Measurements from ENCODE around the gene SUGCT.

The SUGCT gene

DNA sequence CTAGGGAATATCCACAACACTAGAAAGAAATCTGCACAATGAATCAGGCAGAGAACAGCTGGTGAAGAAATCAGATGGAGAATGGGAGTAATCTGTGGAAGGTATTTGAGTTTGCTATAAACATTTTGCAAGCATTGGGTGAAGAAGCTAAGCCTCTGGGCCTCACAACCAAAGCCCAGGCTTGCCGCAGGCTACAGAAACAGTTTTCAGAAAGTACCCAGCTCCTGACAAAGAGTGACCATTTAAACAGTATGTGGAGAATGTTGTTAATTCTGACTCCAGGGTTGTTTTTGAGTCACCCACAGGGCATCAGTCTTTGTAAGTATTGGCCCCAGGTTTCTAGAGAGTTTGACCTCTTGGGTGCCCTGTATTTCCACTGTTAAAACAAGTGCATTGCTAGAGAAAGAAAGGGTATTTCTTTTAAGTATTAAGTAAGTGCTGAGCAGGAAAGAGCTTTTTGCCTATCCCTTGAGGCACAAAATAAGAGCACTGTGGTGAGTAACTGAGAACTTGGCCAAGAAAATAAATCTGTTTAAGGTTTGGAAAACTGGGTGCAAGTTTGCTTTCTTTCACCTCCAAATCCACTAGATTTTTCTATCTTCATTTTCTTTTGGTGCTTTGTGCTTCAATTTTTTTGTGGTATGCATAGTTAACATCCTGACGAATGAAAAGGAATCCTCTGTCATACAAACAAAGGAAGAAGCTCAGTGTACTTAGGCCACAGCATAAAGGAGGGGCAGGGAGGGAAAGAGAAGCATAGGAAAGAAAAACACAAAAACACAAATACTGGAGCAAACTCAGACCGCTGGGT, 691.8 kb downstream of the SUGCT start:
- DNase-seq (ENCODE audit: low read depth): peak; percentile 67

DNA sequence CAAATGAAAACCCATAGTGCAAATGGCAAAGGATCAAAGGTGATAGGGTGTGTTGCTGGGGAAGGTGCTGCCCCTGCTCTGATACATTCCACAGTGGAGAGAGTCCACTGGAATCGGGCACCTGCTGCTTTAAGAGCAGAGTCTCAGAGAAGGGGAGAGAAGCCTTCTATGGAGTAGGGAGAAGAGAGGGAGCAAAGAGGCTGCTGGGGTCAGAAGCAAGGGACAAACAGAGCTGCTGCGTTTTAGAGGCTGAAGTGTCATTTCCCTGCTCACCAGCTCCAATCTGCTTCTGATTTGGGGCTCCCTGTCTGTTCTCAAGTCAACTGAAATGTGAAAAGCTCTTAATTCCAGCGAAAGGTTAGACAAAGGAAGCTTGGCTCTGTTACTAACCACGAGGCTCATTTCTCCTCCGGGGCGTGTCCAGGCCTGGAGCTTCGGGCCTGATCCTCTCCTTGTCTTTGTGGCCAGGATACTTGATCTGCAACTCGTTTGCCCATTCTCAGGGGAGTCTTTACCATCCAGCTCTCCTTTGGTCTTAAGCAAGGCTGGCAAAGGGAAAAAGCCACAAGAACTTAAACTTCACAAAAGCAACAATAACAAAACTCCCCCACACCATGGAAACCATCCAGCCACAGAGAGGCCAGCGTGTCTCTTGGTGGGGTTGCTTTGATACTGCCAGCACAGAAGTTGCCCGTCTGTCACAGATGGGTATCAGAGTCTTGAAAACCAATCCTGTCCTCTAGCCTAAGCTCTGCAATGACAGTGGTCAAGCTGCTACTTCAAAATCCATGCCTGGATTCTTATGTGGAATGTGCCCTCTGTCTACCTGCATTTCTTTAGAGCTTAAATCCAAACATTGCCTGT, 692.6 kb downstream of the SUGCT start:
- DNase-seq (ENCODE audit: low read depth): peak; percentile 42

DNA sequence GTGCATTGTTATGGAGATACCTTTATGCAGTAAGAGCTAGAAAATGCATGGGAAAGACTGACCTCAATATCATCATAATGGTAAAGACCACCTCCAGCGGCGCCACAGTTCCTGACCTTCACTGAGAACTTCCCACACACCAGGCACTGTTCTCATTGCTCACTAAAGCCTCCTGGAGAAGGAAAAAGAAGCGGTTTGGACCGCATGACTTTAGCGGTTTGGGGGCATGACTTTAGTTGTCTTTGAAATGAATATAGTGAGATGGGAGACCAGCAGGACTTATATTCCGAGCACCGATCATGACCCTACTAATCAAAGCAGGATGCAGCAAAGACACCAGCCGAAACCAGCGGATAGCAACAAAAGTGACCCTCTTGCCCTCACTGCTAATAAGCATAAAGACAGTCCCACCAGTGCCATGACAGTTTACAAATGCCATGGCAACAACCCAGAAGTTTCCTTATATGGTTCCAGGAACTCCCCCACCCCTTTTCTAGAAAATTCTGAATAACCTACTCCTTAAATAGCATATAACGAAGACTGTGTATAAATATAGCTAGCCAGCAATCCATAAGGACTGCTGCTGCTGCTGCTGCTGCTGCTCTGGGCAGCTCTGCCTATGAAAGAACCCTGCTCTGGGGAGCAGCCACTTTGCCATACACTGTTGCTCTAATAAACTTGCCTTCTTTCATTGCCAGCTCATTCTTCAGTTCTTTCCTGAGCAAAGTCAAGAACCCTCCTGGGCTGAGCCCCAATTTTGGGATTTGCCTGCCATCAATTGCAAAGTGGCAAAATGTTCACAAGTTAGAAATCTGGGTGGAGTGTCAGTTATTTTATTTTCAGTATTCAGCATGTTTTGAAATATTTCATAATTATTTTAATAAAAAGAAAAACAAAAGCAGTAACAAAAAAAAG, 694.1 kb downstream of the SUGCT start:
- no peak for DNase-seq (ENCODE audit: low read depth)

DNA sequence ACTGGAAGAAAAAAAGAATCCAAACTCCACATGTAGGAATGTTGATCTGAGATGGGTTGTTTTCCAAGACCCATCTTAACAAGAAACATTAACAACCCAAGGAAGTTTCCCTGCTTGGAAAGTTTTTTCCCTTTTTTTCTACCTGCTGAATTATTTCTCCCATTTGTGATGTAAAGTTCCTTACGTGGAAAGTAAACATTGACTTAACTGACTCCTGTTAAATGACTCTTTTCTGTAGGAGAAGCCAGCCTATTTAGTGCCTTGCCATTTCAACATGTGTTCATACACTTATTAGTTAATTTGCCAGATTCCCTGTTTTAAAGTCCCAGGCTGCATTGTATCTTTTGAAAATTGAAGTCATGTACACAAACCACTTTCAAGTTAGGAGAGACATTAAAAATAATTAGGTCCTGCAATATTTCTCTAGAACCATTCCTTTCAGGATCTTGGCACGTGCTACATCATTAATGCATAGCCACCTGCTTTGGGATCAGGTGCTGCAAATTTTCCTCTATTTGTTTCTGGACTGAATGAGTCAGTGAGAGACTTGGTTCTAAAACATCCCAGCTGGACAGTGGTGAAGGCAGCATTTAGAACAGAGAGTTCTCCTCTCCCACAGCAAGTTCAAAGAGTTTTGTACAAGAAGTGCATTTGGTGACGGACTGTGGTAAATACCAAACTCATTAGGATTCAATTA, 698.5 kb downstream of the SUGCT start:
- no peak for DNase-seq (ENCODE audit: low read depth)

DNA sequence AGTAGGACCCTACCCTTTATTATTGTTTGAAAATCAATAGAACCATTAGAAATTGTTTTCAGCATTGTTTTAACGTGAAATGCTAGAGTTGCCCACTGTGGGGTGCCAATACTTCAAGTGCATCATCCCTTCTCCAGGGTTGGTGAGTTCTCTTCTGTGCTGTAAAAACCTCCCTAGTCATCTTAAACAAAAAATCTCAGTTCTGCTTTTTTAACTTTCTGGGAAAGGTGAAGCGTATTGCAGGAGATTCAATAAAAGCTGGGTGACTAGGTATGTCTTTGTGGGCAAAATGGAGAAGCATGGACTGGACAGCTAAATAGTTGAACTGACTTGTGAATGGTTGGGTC, 699.1 kb downstream of the SUGCT start:
- DNase-seq (ENCODE audit: low read depth): peak; percentile 15

DNA sequence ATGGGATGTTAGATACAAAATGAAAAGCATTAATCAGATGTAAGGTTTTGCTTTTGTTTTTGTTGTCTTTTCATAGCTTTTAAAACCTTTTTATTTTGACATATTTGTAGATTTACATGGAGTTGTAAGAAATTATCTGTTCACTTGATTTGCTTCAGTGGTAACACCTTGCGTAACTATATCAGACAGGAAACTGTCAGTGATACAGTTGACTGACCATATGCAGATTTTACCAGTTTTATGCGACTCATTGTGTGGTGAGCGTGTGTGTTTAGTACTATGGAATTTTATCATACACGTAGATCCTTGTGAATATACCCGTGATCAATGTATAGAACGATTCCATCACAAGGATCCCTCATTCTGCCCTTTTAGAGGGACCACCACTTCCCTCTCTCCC, 701.4 kb downstream of the SUGCT start:
- DNase-seq (ENCODE audit: low read depth): peak; percentile 11

DNA sequence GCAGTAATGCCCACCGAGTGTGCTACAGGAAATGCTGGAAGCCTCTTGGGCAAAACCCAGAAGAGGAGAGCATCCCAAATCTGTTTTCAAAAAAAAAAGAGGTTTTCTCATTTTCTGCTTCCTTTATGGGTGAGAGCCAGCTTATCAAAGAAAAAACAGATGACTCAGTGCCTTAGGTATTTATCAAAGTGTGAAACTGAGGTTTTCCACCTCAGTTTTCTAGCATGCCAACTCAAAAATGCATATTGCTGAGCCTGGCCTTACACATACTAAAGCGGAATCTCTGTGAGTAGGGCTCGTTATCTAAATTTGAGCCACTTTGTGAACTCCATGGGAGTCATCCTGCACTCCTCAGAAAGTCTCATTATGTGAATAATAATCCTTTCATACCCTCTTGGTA, 705.1 kb downstream of the SUGCT start:
- peak; percentile 34 for DNase-seq (ENCODE audit: low read depth)

DNA sequence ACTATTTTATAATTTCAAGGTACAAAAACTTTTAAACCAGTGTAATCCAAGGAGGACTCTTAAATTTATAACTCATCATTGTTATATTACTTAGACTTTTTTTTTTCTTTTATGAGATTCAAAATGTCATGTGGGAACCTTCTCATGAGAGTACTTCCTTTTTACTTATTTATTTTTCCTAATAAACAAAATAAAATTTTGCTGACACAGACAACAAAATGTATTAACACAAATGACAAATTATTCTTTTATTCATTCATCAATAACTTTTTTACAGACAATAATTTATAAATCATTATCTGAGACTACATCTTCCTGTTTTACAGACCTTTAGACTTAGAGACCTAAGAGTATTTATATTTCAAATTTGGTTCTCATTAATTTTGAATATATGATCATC, 706.2 kb downstream of the SUGCT start:
- DNase-seq (ENCODE audit: low read depth): no peak

DNA sequence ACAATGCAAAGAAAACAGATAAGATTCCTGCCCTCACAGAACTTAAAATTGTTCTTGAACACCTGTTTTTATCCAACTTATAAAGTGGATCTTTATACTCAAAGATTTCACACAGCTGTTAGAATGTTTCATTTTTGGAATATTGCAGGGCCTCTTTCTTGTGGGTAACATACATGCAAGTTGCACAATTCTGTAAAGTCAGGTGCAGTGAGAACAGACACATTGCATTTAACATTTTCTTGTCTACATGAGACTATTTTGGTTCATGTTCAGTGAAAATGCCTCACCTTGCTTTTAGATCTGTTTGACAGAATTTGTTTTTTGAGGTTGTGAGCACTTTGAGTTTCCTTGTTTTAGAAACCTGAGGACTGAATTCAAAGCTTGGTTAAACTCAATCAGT, 707.8 kb downstream of the SUGCT start:
- no peak for DNase-seq (ENCODE audit: low read depth)

DNA sequence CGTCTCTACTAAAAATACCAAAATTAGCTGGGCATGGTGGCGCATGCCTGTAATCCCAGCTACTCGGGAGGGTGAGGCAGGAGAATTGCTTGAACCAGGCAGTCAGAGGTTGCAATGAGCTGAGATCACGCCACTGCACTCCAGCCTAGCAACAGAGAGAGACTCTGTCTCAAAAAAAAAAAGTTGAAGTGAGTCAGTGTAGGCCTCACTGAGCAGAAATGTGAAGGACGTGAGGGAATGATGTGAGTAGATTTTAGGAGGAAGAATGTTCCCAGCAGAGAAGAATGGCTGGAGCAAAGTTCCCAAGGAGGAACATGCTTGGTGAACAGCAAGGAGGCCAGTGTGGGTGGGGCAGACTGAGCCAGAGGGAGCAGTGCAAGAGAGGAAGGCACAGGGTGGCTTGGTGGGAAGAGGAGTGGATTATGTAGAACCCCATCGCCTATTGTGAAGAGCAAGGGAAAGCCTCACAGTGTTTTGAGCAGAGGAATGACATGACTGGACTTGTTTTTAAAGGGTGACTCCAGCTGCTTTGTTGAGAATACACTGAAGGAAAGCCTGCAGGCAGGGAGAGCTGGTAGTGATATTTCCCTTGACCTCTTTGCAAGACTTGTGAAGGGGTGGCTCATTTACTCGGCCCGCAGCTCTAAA, 708.7 kb downstream of the SUGCT start:
- DNase-seq (ENCODE audit: low read depth): no peak

DNA sequence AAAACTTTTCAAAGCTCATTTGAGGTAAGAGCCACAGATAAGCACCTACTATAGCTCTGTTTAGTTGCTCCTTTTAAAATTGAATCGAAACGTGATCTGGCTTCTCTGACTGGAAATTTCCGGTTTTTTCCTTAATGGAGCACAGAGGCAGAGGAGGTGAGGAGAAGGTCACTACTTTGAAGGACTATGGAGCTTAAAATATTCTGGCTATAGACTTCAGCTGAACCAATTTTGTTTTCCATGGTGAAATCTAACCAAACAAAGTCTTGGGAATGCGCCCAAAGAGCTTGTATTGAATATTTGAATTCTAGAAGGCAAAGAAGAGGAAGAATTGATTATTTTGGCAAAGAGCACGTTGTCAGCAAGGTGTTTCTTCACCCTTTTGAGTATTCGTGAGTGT, 711.1 kb downstream of the SUGCT start:
- no peak for DNase-seq (ENCODE audit: low read depth)

DNA sequence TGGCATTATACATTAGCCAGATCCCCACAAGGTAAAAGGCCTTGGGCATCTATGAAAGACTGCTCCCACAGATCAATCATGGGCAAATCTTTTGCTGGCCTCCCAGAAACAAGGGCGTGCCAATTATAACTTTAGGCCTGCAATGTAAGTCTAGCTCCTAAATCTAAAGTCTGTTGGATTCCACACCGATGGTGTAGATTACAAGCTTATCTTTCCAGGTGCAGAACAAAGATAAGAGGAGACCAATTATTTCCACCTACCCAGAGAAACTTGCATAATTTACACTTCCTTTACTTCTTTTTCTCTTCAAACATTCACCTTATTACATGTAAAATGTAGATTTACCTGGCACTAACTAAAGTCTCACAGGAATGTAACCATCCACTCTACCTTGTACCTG, 713.1 kb downstream of the SUGCT start:
- no peak for DNase-seq (ENCODE audit: low read depth)

DNA sequence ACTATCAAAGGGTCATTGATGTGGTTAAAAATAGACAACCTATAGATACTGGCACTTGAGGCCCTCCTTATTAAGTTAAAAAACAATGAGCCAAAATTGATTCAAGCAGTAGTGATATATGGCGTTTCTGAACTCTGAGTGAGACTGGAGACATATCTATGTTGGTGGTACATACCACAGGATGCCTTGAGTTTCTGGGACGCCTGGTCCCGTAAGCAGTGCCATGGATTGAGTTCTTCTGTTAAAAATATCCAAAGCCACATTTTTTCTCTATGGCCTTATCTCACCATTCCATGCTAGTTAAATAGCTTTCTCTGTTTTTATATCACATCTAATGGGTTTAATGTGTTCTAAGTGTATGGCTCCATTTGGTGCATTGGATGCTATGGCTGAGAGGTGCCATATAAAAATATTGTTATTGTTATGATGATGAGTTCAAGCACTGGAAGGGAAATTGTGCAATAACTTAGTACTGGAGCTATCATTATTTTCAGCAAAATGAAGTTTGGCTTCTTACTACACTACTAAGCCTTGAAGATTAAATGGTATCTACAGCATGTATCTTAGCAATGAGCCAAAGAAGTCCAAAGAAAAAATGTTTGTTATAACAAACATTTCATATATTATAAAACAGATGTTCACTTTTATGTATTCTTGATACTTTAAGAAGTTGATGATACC, 713.9 kb downstream of the SUGCT start:
- peak; percentile 66 for DNase-seq (ENCODE audit: low read depth)

DNA sequence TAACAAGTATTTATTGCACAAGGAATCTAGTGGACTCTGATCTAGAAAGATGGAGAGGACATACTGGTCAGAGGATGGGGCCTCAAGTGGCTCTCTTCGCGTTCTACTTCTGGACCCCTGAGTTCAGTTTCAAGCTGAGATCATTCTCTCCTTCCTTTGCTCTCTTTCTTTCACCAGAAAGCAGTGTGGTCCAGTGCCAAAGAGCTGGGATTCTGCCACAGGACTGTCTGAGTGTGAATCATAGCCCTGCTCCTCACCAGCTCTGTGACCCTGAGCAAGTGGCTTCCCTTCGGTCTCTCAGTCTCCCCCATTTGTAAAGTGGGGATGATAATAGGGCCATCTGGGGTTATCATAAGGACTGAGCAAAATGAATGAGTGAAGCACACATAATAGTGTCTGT, 715.2 kb downstream of the SUGCT start:
- no peak for DNase-seq (ENCODE audit: low read depth)

DNA sequence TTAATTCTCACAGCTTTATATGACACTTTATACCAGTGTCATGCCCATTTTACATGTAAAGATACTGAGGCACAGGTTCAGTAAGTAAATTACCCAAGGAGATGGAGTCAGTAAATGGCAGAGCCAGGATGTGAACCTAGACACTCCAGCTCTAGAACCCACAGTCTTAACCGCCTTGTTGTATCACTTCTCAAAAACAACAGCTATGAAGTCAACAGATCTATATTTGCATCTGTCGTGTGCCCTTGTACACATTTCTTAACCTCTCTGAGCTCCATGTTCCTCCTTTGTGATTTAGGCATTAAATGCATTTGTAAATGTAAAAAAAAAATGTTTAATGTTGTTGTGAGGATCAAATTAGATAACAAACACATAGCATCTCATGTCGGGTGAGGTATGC, 716.2 kb downstream of the SUGCT start:
- DNase-seq (ENCODE audit: low read depth): no peak

DNA sequence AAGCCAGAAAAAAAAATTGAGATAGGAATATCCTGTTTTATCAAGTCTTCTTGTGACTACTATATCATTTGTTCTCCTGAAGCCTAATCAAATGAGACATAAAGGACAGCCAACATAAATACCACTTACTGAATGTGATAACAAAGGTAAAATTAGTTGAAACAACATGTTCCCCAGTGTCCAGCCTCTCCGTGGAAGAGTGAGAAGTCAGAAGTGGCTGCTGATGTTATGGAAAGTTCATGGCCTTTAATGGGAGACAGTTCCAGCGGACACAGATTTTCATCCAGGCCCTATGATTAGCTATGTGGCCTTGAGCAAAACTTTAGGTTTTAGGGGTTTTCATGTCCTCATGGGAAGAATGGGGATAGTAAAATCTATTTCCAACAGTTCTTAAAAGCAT, 724.3 kb downstream of the SUGCT start:
- DNase-seq (ENCODE audit: low read depth): no peak

DNA sequence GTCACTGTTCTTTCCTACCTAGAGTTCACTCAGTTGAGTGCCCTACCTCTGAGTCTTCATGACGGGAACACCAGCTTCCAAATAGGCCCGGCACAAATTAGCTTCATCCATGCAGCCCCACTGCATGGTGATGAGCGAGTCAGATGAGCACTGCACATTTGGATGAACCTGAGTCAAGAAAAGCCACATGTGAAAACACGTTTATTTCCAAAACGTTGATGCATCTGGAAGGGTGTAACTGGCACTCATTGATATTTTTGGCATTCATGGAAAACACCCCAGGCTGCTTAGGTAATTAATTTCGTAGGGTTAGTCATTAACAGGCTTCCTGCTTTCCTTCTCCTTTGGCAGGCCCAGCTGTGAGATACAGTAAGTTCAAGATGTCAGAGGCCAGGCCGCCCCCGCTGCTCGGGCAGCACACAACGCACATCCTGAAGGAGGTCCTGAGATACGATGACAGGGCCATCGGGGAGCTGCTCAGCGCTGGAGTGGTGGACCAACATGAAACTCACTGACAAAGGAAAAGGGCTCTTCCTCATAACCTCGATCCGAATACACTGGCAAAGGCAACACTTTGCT, 725.2 kb downstream of the SUGCT start:
- DNase-seq (ENCODE audit: low read depth): no peak

DNA sequence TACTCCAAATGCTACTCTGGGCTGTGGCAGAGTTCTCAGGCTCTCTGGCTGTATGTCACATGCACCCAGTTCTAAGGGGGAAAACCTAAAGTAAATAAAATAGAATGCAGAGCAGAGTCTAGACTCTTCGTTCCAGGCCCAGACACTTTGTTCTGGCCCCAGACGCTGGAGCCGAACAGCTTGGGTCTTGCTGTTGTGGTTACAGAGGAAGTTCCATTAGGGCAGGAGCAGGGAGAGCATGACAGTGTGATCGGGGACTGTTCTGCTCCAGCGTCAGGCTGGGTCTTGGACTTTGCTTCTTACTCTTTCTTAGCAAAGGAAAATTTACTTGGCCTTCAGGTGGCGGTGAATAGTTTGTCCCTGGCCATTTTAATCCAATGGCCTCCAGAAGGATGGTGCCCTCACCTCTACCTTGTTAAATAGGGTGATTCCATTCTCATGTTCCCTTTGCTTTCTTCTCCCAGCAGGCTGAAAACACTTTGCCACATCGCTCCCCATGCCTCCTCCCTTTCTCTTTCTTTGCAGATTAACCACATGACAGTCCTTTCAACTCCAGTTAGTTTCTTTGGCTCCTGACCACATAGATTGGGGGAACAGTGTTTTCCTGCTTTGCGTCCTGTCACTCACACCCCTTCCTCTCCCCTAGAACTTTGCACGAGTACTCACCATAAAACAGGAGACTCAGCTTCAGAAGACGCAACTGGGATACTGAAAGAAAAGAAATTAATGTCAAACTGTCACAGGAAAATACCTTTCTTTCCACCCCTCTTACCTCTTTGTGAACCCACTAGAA, 730.8 kb downstream of the SUGCT start:
- no peak for DNase-seq (ENCODE audit: low read depth)

DNA sequence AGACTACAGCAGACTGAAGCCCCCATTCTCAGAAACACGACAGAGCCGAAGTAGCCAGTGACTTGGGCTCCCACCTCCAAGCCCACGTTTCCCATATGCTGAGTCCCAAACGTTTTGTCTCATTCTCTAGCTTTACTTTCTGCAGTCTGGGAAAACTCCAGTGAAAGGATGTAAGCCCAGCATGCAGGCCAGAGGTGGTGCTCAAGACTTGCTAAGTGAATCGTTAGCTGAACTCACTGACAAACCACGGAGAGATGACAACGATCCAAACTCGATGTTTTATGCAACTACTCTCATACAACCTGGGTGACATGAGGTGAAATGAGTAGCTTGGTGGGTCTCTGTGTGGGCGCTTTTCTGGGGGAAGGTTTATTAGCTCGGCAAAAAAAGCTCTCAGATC, 731.8 kb downstream of the SUGCT start:
- DNase-seq (ENCODE audit: low read depth): peak; percentile 6

Data from amniotic epithelial cell (primary cell).